HepG2 (cell line): ENCODE measurements around the gene ZMYM1. TPM values are rescaled to one million over a fixed set of nuclear protein-coding genes. Genes with fewer than 3 reads are reported as not detected.
A peak's percentile ranks its signal among the peaks of the same experiment; 100 is the strongest.

Experiments
- AKAP8 ChIP-seq: sonication (generic); formaldehyde crosslinking; IDR thresholded peaks from 2 replicates; pipeline ENCODE4 v1.5.1; 2020; ENCODE audit warnings: mild to moderate bottlenecking, missing genetic modification reagents
- ARNTL ChIP-seq: sonication (generic); formaldehyde crosslinking; IDR thresholded peaks from 2 replicates; pipeline ENCODE4 v1.4.0; 2020; ENCODE audit warnings: mild to moderate bottlenecking, missing genetic modification reagents
- ATF5 ChIP-seq: sonication (generic); formaldehyde crosslinking; IDR thresholded peaks from 2 replicates; pipeline ENCODE4 v1.4.0; 2020; ENCODE audit warnings: mild to moderate bottlenecking, low read depth, missing genetic modification reagents
- CENPT ChIP-seq: sonication (generic); formaldehyde crosslinking; IDR thresholded peaks from 2 replicates; pipeline ENCODE4 v1.8.0; 2022; ENCODE audit warnings: low read depth, mild to moderate bottlenecking, moderate library complexity, missing genetic modification reagents
- CREBL2 ChIP-seq: sonication (generic); formaldehyde crosslinking; IDR thresholded peaks from 2 replicates; pipeline ENCODE4 v1.8.1; 2023; ENCODE audit warnings: missing genetic modification reagents, mild to moderate bottlenecking, borderline replicate concordance
- HNF4G ChIP-seq, 2 experiments: sonication (generic) in 1 of 2; formaldehyde crosslinking in 1 of 2; IDR thresholded peaks; 2 replicates each; pipeline versions ENCODE4 v1.4.0 to v1.6.1; 2011 to 2020; ENCODE audit warnings: borderline replicate concordance in 2 of 2, low read depth in 2 of 2, mild to moderate bottlenecking in 2 of 2, low read length in 1 of 2, missing genetic modification reagents in 1 of 2, moderate library complexity in 1 of 2
- JUND ChIP-seq: sonication (generic); formaldehyde crosslinking; IDR thresholded peaks from 2 replicates; pipeline ENCODE4 v1.8.0; 2022; ENCODE audit warnings: mild to moderate bottlenecking, missing genetic modification reagents
- KAT8 ChIP-seq: IDR thresholded peaks from 2 replicates; pipeline ENCODE4 v1.6.1; 2016; ENCODE audit warnings: missing genetic modification reagents, missing compliant biosample characterization
- KLF12 ChIP-seq: sonication (generic); formaldehyde crosslinking; IDR thresholded peaks from 2 replicates; pipeline ENCODE4 v1.4.0; 2020; ENCODE audit warnings: missing genetic modification reagents, borderline replicate concordance
- MIER2 ChIP-seq: IDR thresholded peaks from 2 replicates; pipeline ENCODE4 v1.6.1; 2016; ENCODE audit warnings: missing biosample characterization, missing genetic modification reagents
- MLX ChIP-seq: IDR thresholded peaks from 2 replicates; pipeline ENCODE4 v1.6.1; 2016
- NCOA1 ChIP-seq: sonication (generic); formaldehyde crosslinking; IDR thresholded peaks from 2 replicates; pipeline ENCODE4 v1.9.0; 2021; ENCODE audit warnings: missing genetic modification reagents
- NFE2L2 ChIP-seq: fragments of 150-350 bp; IDR thresholded peaks from 2 replicates; pipeline ENCODE4 v1.6.1; 2014; ENCODE audit warnings: low read length
- PATZ1 ChIP-seq: sonication (generic); formaldehyde crosslinking; IDR thresholded peaks from 2 replicates; pipeline ENCODE4 v1.4.0; 2020; ENCODE audit warnings: missing genetic modification reagents
- SNAI1 ChIP-seq: sonication (generic); formaldehyde crosslinking; IDR thresholded peaks from 2 replicates; pipeline ENCODE4 v1.5.0; 2020; ENCODE audit warnings: mild to moderate bottlenecking, missing genetic modification reagents, borderline replicate concordance
- SNAPC2 ChIP-seq: sonication (generic); formaldehyde crosslinking; IDR thresholded peaks from 2 replicates; pipeline ENCODE4 v1.8.1; 2022; ENCODE audit warnings: mild to moderate bottlenecking, missing genetic modification reagents
- SNRNP70 ChIP-seq: fragments of 200-400 bp; formaldehyde crosslinking; IDR thresholded peaks from 2 replicates; pipeline ENCODE4 v1.6.1; 2017; ENCODE audit warnings: mild to moderate bottlenecking, low read depth, low read length, moderate library complexity
- TBX3 ChIP-seq: fragments of 450-650 bp; IDR thresholded peaks from 2 replicates; pipeline ENCODE4 v1.6.1; 2017; ENCODE audit warnings: antibody characterized with exemption, mild to moderate bottlenecking, inconsistent platforms, borderline replicate concordance
- U2AF1 ChIP-seq: fragments of 200-400 bp; formaldehyde crosslinking; optimal IDR thresholded peaks from 2 replicates; pipeline ENCODE3; 2017; ENCODE audit warnings: mild to moderate bottlenecking, low read depth, low read length
- YY1 ChIP-seq: IDR thresholded peaks from 2 replicates; pipeline ENCODE4 v1.6.1; 2011; ENCODE audit warnings: low read length, low read depth, moderate library complexity, mild to moderate bottlenecking; ENCODE audit not compliant: insufficient read depth, insufficient replicate concordance
- ZNF580 ChIP-seq: IDR thresholded peaks from 2 replicates; pipeline ENCODE4 v1.6.1; 2016; ENCODE audit warnings: low read depth, borderline replicate concordance
- ZNF740 ChIP-seq: sonication (generic); formaldehyde crosslinking; IDR thresholded peaks from 2 replicates; pipeline ENCODE4 v1.4.0; 2020; ENCODE audit warnings: missing genetic modification reagents
- ZNF782 ChIP-seq: sonication (generic); formaldehyde crosslinking; IDR thresholded peaks from 2 replicates; pipeline ENCODE4 v1.4.0; 2020; ENCODE audit warnings: missing genetic modification reagents, mild to moderate bottlenecking, borderline replicate concordance
- polyA plus RNA-seq, 8 experiments: library from polyadenylated mRNA; depleted of rRNA in 3 of 8; stranded (reverse) in 7 of 8; unstranded in 1 of 8; fragments of >200 nt; fragmentation: Illumina TruSeq in 4 of 8; extraction: Trizol in 4 of 8; gene quantifications; 2 replicates each; pipeline versions ENCODE4 v1.2.1 to v1.2.3, GENCODE V29; 2011 to 2016; ENCODE audit warnings: low read depth in 4 of 8, missing spikeins in 1 of 8, mixed read lengths in 1 of 8; ENCODE audit not compliant: insufficient read depth in 1 of 8
- total RNA-seq, 5 experiments: library from RNA; depleted of rRNA; stranded (reverse); fragments of >200 nt; fragmentation: Illumina TruSeq; extraction: Trizol; gene quantifications; 2 replicates each; pipeline ENCODE4 v1.2.3, GENCODE V29; 2016; ENCODE audit warnings: low read depth in 1 of 5

Gene ZMYM1
- total and polyA plus RNA-seq, 2 of the 13 experiments (the other 11 are each of a cell fraction or from before 2014, with no cell fraction given), result 10.0 to 16.2 TPM

GRCh38 chr1:35079003-35079930 lies at the start of gene ZMYM1 (continued):
- peak; percentile 24 for TF ChIP-seq YY1
- TF ChIP-seq CREBL2, result no peak
- no peak for TF ChIP-seq TBX3
- TF ChIP-seq KLF12 (CRISPR knock-in tag), result no peak
- TF ChIP-seq SNRNP70, result no peak
- TF ChIP-seq NFE2L2, result no peak
- no peak for TF ChIP-seq CENPT (CRISPR knock-in tag)
- no peak for TF ChIP-seq MLX
- TF ChIP-seq AKAP8 (CRISPR knock-in tag), result no peak
- TF ChIP-seq ZNF580, result peak; percentile 52; the same call in 1 of the 2 replicates
- peak; percentile 3; the same call in 1 of the 2 replicates for TF ChIP-seq HNF4G (IDR thresholded peaks at IDR 0.05; ENCODE audit: borderline replicate concordance, low read depth, low read length)
- no peak for TF ChIP-seq HNF4G (CRISPR knock-in tag; IDR thresholded peaks at IDR 0.05; ENCODE audit: borderline replicate concordance, low read depth)
- no peak for TF ChIP-seq ATF5 (CRISPR knock-in tag)
- TF ChIP-seq JUND, result no peak
- TF ChIP-seq NCOA1 (CRISPR knock-in tag), result no peak
- peak; percentile 78 for TF ChIP-seq KAT8 (CRISPR knock-in tag)
- peak; percentile 86 for TF ChIP-seq SNAPC2 (CRISPR knock-in tag)
- no peak for TF ChIP-seq ZNF740 (CRISPR knock-in tag)
- TF ChIP-seq MIER2 (CRISPR knock-in tag), result 0 out of 2 replicates have a peak, but pooled peaks have one; percentile 29
- peak; percentile 99; the same call in 1 of the 2 replicates for TF ChIP-seq ZNF782 (CRISPR knock-in tag)
- no peak for TF ChIP-seq SNAI1 (CRISPR knock-in tag)
- peak; percentile 87 for TF ChIP-seq PATZ1 (CRISPR knock-in tag)
- TF ChIP-seq U2AF1, result no peak
- peak; percentile 38; the same call in 1 of the 2 replicates for TF ChIP-seq ARNTL (CRISPR knock-in tag)
